HEK293 (cell line): Measurements from ENCODE around the gene PROK1.

Source experiments
- CTCF ChIA-PET: fragments of 350-600 bp; formaldehyde crosslinking; extraction: SDS; loops from one replicate; lab custom pipeline; 2021; ENCODE audit warnings: antibody characterized with exemption; lab: Yijun Ruan, JAX
- POLR2A ChIA-PET: fragments of 300-600 bp; formaldehyde crosslinking; extraction: SDS; loops from one replicate; lab custom pipeline; 2020; ENCODE audit warnings: antibody characterized with exemption, inconsistent platforms; lab: Yijun Ruan, JAX
- H3K27ac ChIP-seq: fragments of 200-500 bp; sonication (Bioruptor generic); 2 replicates; pipeline ENCODE4 v1.5.1; 2014; ENCODE audit warnings: low read depth, low read length, control low read depth, inconsistent platforms; ENCODE audit errors: extremely low read depth
- H3K36me3 ChIP-seq, 2 experiments: fragments of 200-500 bp in 1 of 2; sonication (Bioruptor generic) in 1 of 2; 1 replicate in 1 of 2; 2 replicates in 1 of 2; pipeline ENCODE4 v1.5.1; 2014 to 2017; ENCODE audit warnings: inconsistent platforms in 2 of 2, low read length in 2 of 2; ENCODE audit not compliant: control insufficient read depth in 2 of 2, insufficient read depth in 1 of 2
- H3K4me1 ChIP-seq: fragments of 200-500 bp; sonication (Bioruptor generic); 2 replicates; pipeline ENCODE4 v1.5.1; 2014; ENCODE audit warnings: mild to moderate bottlenecking, low read length, inconsistent platforms; ENCODE audit not compliant: control insufficient read depth, insufficient read depth
- H3K4me3 ChIP-seq: 2 replicates; pipeline ENCODE4 v1.5.1; 2011; ENCODE audit warnings: low read depth, mild to moderate bottlenecking, control low read depth, low read length, moderate library complexity
- H3K9me3 ChIP-seq: fragments of 200-500 bp; sonication (Bioruptor generic); 2 replicates; pipeline ENCODE4 v1.5.1; 2014; ENCODE audit warnings: low read depth, low read length, inconsistent platforms; ENCODE audit not compliant: control insufficient read depth, insufficient read depth
- BCL11B ChIP-seq: fragments of 450-650 bp; formaldehyde crosslinking; IDR thresholded peaks from 2 replicates; pipeline ENCODE4 v1.5.1; 2016; ENCODE audit warnings: low read depth, missing biosample characterization, missing genetic modification characterization
- EGR2 ChIP-seq: fragments of 450-650 bp; formaldehyde crosslinking; IDR thresholded peaks from 2 replicates; pipeline ENCODE4 v1.5.1; 2016; ENCODE audit warnings: low read depth, missing biosample characterization, missing genetic modification characterization
- HOXC10 ChIP-seq: sonication (generic); formaldehyde crosslinking; IDR thresholded peaks from 2 replicates; pipeline ENCODE4 v1.8.1; 2023; ENCODE audit warnings: mild to moderate bottlenecking, missing genetic modification reagents
- KLF1 ChIP-seq: fragments of 450-650 bp; formaldehyde crosslinking; IDR thresholded peaks from 2 replicates; pipeline ENCODE4 v1.5.1; 2016; ENCODE audit warnings: missing biosample characterization, missing genetic modification characterization
- PRDM1 ChIP-seq: fragments of 450-650 bp; formaldehyde crosslinking; IDR thresholded peaks from 2 replicates; pipeline ENCODE4; 2016; ENCODE audit warnings: missing biosample characterization, missing genetic modification characterization
- ZBTB21 ChIP-seq: fragments of 450-650 bp; formaldehyde crosslinking; IDR thresholded peaks from 2 replicates; pipeline ENCODE4 v1.5.1; 2017; ENCODE audit warnings: missing biosample characterization, missing genetic modification characterization
- ZBTB7A ChIP-seq: fragments of 450-650 bp; formaldehyde crosslinking; IDR thresholded peaks from 2 replicates; pipeline ENCODE4 v1.5.1; 2016; ENCODE audit warnings: low read depth, missing biosample characterization, missing genetic modification characterization
- ZNF112 ChIP-seq: fragments of 450-650 bp; formaldehyde crosslinking; IDR thresholded peaks from 2 replicates; pipeline ENCODE4 v1.5.0; 2017; ENCODE audit warnings: missing biosample characterization, missing genetic modification characterization
- ZNF2 ChIP-seq: fragments of 450-650 bp; formaldehyde crosslinking; IDR thresholded peaks from 2 replicates; pipeline ENCODE4 v1.5.1; 2016; ENCODE audit warnings: missing biosample characterization, missing genetic modification characterization
- ZNF223 ChIP-seq: fragments of 450-650 bp; formaldehyde crosslinking; IDR thresholded peaks from 2 replicates; pipeline ENCODE4 v1.5.1; 2016; ENCODE audit warnings: missing biosample characterization, missing genetic modification characterization
- ZNF354C ChIP-seq: fragments of 450-650 bp; formaldehyde crosslinking; IDR thresholded peaks from 2 replicates; pipeline ENCODE4 v1.5.1; 2016; ENCODE audit warnings: missing biosample characterization, missing genetic modification characterization, low read depth, borderline replicate concordance
- ZNF37A ChIP-seq: fragments of 450-650 bp; IDR thresholded peaks from 2 replicates; pipeline ENCODE4 v1.5.1; 2018; ENCODE audit warnings: missing biosample characterization, missing genetic modification characterization
- ZNF423 ChIP-seq: fragments of 450-650 bp; formaldehyde crosslinking; IDR thresholded peaks from 2 replicates; pipeline ENCODE4 v1.5.1; 2016; ENCODE audit warnings: missing biosample characterization, missing genetic modification characterization
- ZNF473 ChIP-seq: fragments of 450-650 bp; formaldehyde crosslinking; IDR thresholded peaks from 2 replicates; pipeline ENCODE4 v1.5.1; 2017; ENCODE audit warnings: missing biosample characterization, missing genetic modification characterization
- ZNF48 ChIP-seq: fragments of 450-650 bp; formaldehyde crosslinking; IDR thresholded peaks from 2 replicates; pipeline ENCODE4 v1.5.1; 2016; ENCODE audit warnings: missing biosample characterization, missing genetic modification characterization
- ZNF544 ChIP-seq: fragments of 450-650 bp; formaldehyde crosslinking; IDR thresholded peaks from 2 replicates; pipeline ENCODE4 v1.5.0; 2017; ENCODE audit warnings: missing biosample characterization, missing genetic modification characterization
- ZNF560 ChIP-seq: fragments of 450-650 bp; formaldehyde crosslinking; IDR thresholded peaks from 2 replicates; pipeline ENCODE4 v1.5.1; 2017; ENCODE audit warnings: missing biosample characterization, missing genetic modification characterization, borderline replicate concordance
- ZNF561 ChIP-seq: fragments of 450-650 bp; IDR thresholded peaks from 2 replicates; pipeline ENCODE4 v1.5.1; 2018; ENCODE audit warnings: missing biosample characterization, missing genetic modification characterization, borderline replicate concordance
- ZNF585B ChIP-seq: fragments of 450-650 bp; formaldehyde crosslinking; IDR thresholded peaks from 2 replicates; pipeline ENCODE4 v1.5.1; 2016; ENCODE audit warnings: missing biosample characterization, missing genetic modification characterization
- ZNF624 ChIP-seq: fragments of 450-650 bp; formaldehyde crosslinking; IDR thresholded peaks from 2 replicates; pipeline ENCODE4 v1.5.1; 2017; ENCODE audit warnings: missing biosample characterization, missing genetic modification characterization
- ZNF658 ChIP-seq: fragments of 450-650 bp; formaldehyde crosslinking; IDR thresholded peaks from 2 replicates; pipeline ENCODE4; 2016; ENCODE audit warnings: missing biosample characterization, missing genetic modification characterization
- ZNF776 ChIP-seq: fragments of 450-650 bp; formaldehyde crosslinking; IDR thresholded peaks from 2 replicates; pipeline ENCODE4 v1.5.0; 2017; ENCODE audit warnings: missing biosample characterization, missing genetic modification characterization, borderline replicate concordance
- ZNF777 ChIP-seq: fragments of 450-650 bp; formaldehyde crosslinking; IDR thresholded peaks from 2 replicates; pipeline ENCODE4 v1.5.1; 2017; ENCODE audit warnings: missing biosample characterization, missing genetic modification characterization, borderline replicate concordance
- ZNF837 ChIP-seq: fragments of 450-650 bp; formaldehyde crosslinking; IDR thresholded peaks from 2 replicates; pipeline ENCODE4 v1.5.1; 2016; ENCODE audit warnings: missing biosample characterization, missing genetic modification characterization
- TF ChIP-seq, protein P1 (sequence below): sonication (generic); formaldehyde crosslinking; IDR thresholded peaks from 2 replicates; pipeline ENCODE4 v1.8.1; 2022; ENCODE audit warnings: mild to moderate bottlenecking, moderate library complexity, missing genetic modification reagents
- TF ChIP-seq, protein P2 (sequence below): fragments of 450-650 bp; formaldehyde crosslinking; IDR thresholded peaks from 2 replicates; pipeline ENCODE4 v1.5.1; 2016; ENCODE audit warnings: missing biosample characterization, missing genetic modification characterization
- TF ChIP-seq, protein P3 (sequence below): fragments of 450-650 bp; formaldehyde crosslinking; IDR thresholded peaks from 2 replicates; pipeline ENCODE4 v1.5.1; 2016; ENCODE audit warnings: missing biosample characterization, missing genetic modification characterization
- TF ChIP-seq, protein P4 (sequence below): fragments of 450-650 bp; formaldehyde crosslinking; IDR thresholded peaks from 2 replicates; pipeline ENCODE4 v1.5.0; 2017; ENCODE audit warnings: missing biosample characterization, missing genetic modification characterization, borderline replicate concordance

The PROK1 gene

DNA sequence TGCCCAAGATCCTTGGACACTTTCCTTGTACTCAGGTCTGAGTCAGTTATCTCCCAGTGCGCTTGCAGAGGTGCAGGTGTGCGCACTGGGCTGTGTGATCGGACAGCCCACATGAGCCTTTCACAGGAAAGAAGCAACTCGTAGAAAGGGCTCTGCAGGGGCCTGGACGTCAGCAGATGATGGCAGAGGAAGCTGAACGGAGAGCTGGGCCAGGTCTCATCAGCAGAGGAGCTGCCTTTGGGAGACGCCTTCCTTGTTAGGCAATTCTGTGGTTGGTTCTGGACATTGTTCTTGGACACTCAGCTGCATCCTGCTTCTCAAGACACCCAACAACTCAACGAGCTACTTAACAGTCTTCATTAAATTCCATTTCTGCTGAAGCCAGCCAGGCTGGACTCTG is 7.5 kb upstream of the PROK1 start:
- Histone ChIP-seq H3K36me3 (no peaks in the 10 kb centered on the region), H3K9me3 (no peaks in the 10 kb centered on the region), H3K27ac (no peak overlapping the region), H3K4me1 (no peaks in the 10 kb centered on the region), H3K4me3 (no peak overlapping the region)
- no peak for TF ChIP-seq ZNF624 (tag by site-specific recombination)
- no peak for TF ChIP-seq ZNF48
- TF ChIP-seq, protein P1, sequence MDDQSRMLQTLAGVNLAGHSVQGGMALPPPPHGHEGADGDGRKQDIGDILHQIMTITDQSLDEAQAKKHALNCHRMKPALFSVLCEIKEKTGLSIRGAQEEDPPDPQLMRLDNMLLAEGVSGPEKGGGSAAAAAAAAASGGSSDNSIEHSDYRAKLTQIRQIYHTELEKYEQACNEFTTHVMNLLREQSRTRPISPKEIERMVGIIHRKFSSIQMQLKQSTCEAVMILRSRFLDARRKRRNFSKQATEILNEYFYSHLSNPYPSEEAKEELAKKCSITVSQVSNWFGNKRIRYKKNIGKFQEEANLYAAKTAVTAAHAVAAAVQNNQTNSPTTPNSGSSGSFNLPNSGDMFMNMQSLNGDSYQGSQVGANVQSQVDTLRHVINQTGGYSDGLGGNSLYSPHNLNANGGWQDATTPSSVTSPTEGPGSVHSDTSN = no peak
- TF ChIP-seq ZNF585B (tag by site-specific recombination) = no peak
- no peak for TF ChIP-seq ZBTB21 (tag by site-specific recombination)
- no peak for TF ChIP-seq ZNF658 (tag by site-specific recombination)
- no peak for TF ChIP-seq BCL11B (tag by site-specific recombination)
- TF ChIP-seq ZNF2 (tag by site-specific recombination) = no peak
- TF ChIP-seq ZNF223 (tag by site-specific recombination) = no peak
- no peak for TF ChIP-seq ZNF354C (tag by site-specific recombination)
- ChIA-PET CTCF (interaction anchor here (1.3 to 1.8 kb wide), 3 partner anchors 10 to 31 kb away, joined by 3 to 5 read pairs (median 4); no protein-coding TSS in a partner anchor), POLR2A (no interaction called here)

DNA sequence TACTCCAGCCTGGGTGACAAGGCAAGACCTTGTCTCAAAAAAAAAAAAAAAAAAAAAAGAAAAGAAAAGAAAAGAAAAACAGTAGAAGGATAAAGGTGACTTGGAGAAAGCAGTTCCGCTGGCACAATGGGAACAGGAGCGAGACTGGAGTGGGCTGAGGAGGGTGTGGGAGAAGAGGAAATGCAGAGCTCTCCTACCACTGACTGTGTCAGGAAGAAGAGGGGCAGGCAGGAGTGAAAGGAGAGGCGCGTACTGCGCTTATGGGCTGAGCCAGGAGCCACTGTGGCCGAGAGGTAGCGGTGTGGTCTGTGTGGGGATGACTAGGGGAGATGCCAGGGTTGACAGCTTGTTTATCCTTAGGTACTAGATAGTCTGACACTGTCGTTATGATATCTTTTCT is 6.4 kb upstream of the PROK1 start:
- ChIA-PET CTCF (interaction anchor here (0.6 to 1.3 kb wide), 2 partner anchors 32 to 83 kb away, joined by 4 read pairs; no protein-coding TSS in a partner anchor), POLR2A (no interaction called here)
- Histone ChIP-seq H3K9me3 (no peaks in the 10 kb centered on the region), H3K4me1 (no peaks in the 10 kb centered on the region), H3K27ac (no peak overlapping the region), H3K36me3 (no peaks in the 10 kb centered on the region), H3K4me3 (no peak overlapping the region)
- TF ChIP-seq ZNF473 (tag by site-specific recombination) = no peak
- TF ChIP-seq KLF1 (tag by site-specific recombination) = no peak
- TF ChIP-seq, protein P2, sequence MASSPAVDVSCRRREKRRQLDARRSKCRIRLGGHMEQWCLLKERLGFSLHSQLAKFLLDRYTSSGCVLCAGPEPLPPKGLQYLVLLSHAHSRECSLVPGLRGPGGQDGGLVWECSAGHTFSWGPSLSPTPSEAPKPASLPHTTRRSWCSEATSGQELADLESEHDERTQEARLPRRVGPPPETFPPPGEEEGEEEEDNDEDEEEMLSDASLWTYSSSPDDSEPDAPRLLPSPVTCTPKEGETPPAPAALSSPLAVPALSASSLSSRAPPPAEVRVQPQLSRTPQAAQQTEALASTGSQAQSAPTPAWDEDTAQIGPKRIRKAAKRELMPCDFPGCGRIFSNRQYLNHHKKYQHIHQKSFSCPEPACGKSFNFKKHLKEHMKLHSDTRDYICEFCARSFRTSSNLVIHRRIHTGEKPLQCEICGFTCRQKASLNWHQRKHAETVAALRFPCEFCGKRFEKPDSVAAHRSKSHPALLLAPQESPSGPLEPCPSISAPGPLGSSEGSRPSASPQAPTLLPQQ (tag by site-specific recombination) = no peak
- TF ChIP-seq ZNF544 = no peak
- no peak for TF ChIP-seq ZNF837 (tag by site-specific recombination)
- TF ChIP-seq ZNF423 = no peak
- TF ChIP-seq HOXC10 (CRISPR knock-in tag) = no peak
- no peak for TF ChIP-seq ZNF561
- no peak for TF ChIP-seq EGR2 (tag by site-specific recombination)
- TF ChIP-seq ZNF776 (tag by site-specific recombination) = no peak
- TF ChIP-seq ZNF37A (tag by site-specific recombination) = no peak
- TF ChIP-seq ZNF658 (tag by site-specific recombination) = no peak
- no peak for TF ChIP-seq ZBTB7A
- no peak for TF ChIP-seq ZNF777 (tag by site-specific recombination)
- no peak for TF ChIP-seq ZNF560 (tag by site-specific recombination)
- TF ChIP-seq ZNF112 (tag by site-specific recombination) = no peak
- TF ChIP-seq, protein P3, sequence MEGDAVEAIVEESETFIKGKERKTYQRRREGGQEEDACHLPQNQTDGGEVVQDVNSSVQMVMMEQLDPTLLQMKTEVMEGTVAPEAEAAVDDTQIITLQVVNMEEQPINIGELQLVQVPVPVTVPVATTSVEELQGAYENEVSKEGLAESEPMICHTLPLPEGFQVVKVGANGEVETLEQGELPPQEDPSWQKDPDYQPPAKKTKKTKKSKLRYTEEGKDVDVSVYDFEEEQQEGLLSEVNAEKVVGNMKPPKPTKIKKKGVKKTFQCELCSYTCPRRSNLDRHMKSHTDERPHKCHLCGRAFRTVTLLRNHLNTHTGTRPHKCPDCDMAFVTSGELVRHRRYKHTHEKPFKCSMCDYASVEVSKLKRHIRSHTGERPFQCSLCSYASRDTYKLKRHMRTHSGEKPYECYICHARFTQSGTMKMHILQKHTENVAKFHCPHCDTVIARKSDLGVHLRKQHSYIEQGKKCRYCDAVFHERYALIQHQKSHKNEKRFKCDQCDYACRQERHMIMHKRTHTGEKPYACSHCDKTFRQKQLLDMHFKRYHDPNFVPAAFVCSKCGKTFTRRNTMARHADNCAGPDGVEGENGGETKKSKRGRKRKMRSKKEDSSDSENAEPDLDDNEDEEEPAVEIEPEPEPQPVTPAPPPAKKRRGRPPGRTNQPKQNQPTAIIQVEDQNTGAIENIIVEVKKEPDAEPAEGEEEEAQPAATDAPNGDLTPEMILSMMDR (tag by site-specific recombination) = no peak
- TF ChIP-seq, protein P4, sequence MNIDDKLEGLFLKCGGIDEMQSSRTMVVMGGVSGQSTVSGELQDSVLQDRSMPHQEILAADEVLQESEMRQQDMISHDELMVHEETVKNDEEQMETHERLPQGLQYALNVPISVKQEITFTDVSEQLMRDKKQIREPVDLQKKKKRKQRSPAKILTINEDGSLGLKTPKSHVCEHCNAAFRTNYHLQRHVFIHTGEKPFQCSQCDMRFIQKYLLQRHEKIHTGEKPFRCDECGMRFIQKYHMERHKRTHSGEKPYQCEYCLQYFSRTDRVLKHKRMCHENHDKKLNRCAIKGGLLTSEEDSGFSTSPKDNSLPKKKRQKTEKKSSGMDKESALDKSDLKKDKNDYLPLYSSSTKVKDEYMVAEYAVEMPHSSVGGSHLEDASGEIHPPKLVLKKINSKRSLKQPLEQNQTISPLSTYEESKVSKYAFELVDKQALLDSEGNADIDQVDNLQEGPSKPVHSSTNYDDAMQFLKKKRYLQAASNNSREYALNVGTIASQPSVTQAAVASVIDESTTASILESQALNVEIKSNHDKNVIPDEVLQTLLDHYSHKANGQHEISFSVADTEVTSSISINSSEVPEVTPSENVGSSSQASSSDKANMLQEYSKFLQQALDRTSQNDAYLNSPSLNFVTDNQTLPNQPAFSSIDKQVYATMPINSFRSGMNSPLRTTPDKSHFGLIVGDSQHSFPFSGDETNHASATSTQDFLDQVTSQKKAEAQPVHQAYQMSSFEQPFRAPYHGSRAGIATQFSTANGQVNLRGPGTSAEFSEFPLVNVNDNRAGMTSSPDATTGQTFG (tag by site-specific recombination) = no peak
- no peak for TF ChIP-seq PRDM1 (tag by site-specific recombination)
